Neural cell (in vitro differentiated cells): ENCODE data around the gene POLR2L. TPM values are rescaled to one million over a fixed set of nuclear protein-coding genes. Genes with fewer than 3 reads are reported as not detected.

ENCODE experiments used
- H2AFZ ChIP-seq: fragments of 200-600, 300-800 bp; sonication (generic), shearing (Covaris generic); 2 replicates; pipeline ENCODE4 v1.6.0; 2014; ENCODE audit warnings: low read depth, mild to moderate bottlenecking, antibody characterized with exemption, low read length, moderate library complexity
- H3F3A ChIP-seq: fragments of 200-600 bp; shearing (Covaris generic); 2 replicates; pipeline ENCODE4 v1.6.1; 2016; ENCODE audit warnings: mild to moderate bottlenecking, moderate library complexity, mixed read lengths, antibody characterized with exemption, low read length; ENCODE audit not compliant: insufficient read depth, poor library complexity, severe bottlenecking
- H3K27ac ChIP-seq: fragments of 200-600, 300-800 bp; sonication (generic), shearing (Covaris generic); 2 replicates; pipeline ENCODE4 v1.5.1; 2014; ENCODE audit warnings: mild to moderate bottlenecking, low read length, moderate library complexity
- H3K27me3 ChIP-seq: fragments of 300-800, 200-600 bp; sonication (generic), shearing (Covaris generic); 2 replicates; pipeline ENCODE4 v1.6.0; 2014; ENCODE audit warnings: mild to moderate bottlenecking, low read depth, low read length, moderate library complexity; ENCODE audit not compliant: insufficient read depth
- H3K36me3 ChIP-seq: fragments of 300-800, 200-600 bp; sonication (generic), shearing (Covaris generic); 2 replicates; pipeline ENCODE4 v1.5.1; 2014; ENCODE audit warnings: mild to moderate bottlenecking, antibody characterized with exemption, low read length, moderate library complexity; ENCODE audit not compliant: insufficient read depth
- H3K4me2 ChIP-seq: fragments of 300-800, 200-600 bp; sonication (generic), shearing (Covaris generic); 2 replicates; pipeline ENCODE4 v1.6.0; 2014; ENCODE audit warnings: mild to moderate bottlenecking, low read length
- H3K4me3 ChIP-seq: fragments of 300-800, 200-600 bp; sonication (generic), shearing (Covaris generic); 2 replicates; pipeline ENCODE4 v1.5.1; 2014; ENCODE audit warnings: mild to moderate bottlenecking, low read length, moderate library complexity
- H3K79me2 ChIP-seq: fragments of 200-600 bp; shearing (Covaris generic); replicated peaks from 2 replicates; pipeline ENCODE4 v1.6.0; 2014; ENCODE audit warnings: mild to moderate bottlenecking, low read length, moderate library complexity; ENCODE audit not compliant: insufficient read depth
- H3K9ac ChIP-seq: fragments of 300-800, 200-600 bp; sonication (generic), shearing (Covaris generic); 2 replicates; pipeline ENCODE4 v1.6.1; 2016; ENCODE audit warnings: mild to moderate bottlenecking, low read length, mixed read lengths
- H3K9me2 ChIP-seq: fragments of 200-600 bp; shearing (Covaris generic); 2 replicates; pipeline ENCODE4 v1.6.1; 2016; ENCODE audit warnings: mild to moderate bottlenecking, low read length, mixed read lengths; ENCODE audit not compliant: insufficient read depth
- H3K9me3 ChIP-seq: fragments of 200-600, 300-800 bp; sonication (generic), shearing (Covaris generic); 2 replicates; pipeline ENCODE4 v1.6.1; 2016; ENCODE audit warnings: mild to moderate bottlenecking, mixed run types, low read length, moderate library complexity, mixed read lengths
- H4K20me1 ChIP-seq: fragments of 200-600 bp; shearing (Covaris generic); 2 replicates; pipeline ENCODE4 v1.6.1; 2016; ENCODE audit warnings: mild to moderate bottlenecking, mixed run types; ENCODE audit not compliant: insufficient read depth
- CTCF ChIP-seq: fragments of 450-650 bp; IDR thresholded peaks from 2 replicates; pipeline ENCODE4 v1.5.1; 2014; ENCODE audit warnings: antibody characterized with exemption, mild to moderate bottlenecking, moderate library complexity; ENCODE audit not compliant: poor library complexity, severe bottlenecking
- EP300 ChIP-seq: fragments of 450-650 bp; conservative IDR thresholded peaks from 2 replicates; pipeline ENCODE4 v1.6.1; 2014; ENCODE audit warnings: antibody characterized with exemption, mild to moderate bottlenecking, moderate library complexity; ENCODE audit not compliant: poor library complexity, severe bottlenecking
- EZH2 ChIP-seq: fragments of 200-600, 300-800 bp; shearing (Covaris generic), sonication (generic); IDR thresholded peaks from 2 replicates; pipeline ENCODE4 v1.6.1; 2014; ENCODE audit warnings: antibody characterized with exemption, low read length, borderline replicate concordance, mild to moderate bottlenecking; ENCODE audit not compliant: insufficient read depth, poor library complexity, severe bottlenecking
- MXI1 ChIP-seq: fragments of 450-650 bp; conservative IDR thresholded peaks from 2 replicates; pipeline ENCODE4 v1.6.1; 2014; ENCODE audit warnings: antibody characterized with exemption, mild to moderate bottlenecking; ENCODE audit not compliant: poor library complexity, severe bottlenecking
- POLR2AphosphoS5 ChIP-seq: IDR thresholded peaks from 2 replicates; pipeline ENCODE4 v1.6.1; 2012
- RAD21 ChIP-seq: fragments of 450-650 bp; conservative IDR thresholded peaks from 2 replicates; pipeline ENCODE4 v1.6.1; 2014; ENCODE audit warnings: antibody characterized with exemption, mild to moderate bottlenecking, moderate library complexity
- REST ChIP-seq: IDR thresholded peaks from 2 replicates; pipeline ENCODE4 v1.6.1; 2012; ENCODE audit warnings: borderline replicate concordance
- SMC3 ChIP-seq: fragments of 450-650 bp; conservative IDR thresholded peaks from 2 replicates; pipeline ENCODE4 v1.6.1; 2014; ENCODE audit warnings: antibody characterized with exemption, mild to moderate bottlenecking, moderate library complexity; ENCODE audit not compliant: poor library complexity
- TAF1 ChIP-seq: IDR thresholded peaks from 2 replicates; pipeline ENCODE4 v1.6.1; 2012; ENCODE audit warnings: low read depth
- polyA plus RNA-seq: library from polyadenylated mRNA; depleted of rRNA; stranded (reverse); fragments of >200 nt; gene quantifications from 2 replicates; pipeline ENCODE4 v1.2.3, GENCODE V29; 2014

The POLR2L gene
- polyA plus RNA-seq, 1 donor from 2014 or later, result 62.3 TPM

- Histone ChIP-seq H3K9me3 (no peaks in the 10 kb centered on the region), H2AFZ (no peak overlapping the region), H3K4me2 (no peak overlapping the region), H3K9me2 (no peaks in the 10 kb centered on the region), H3K27ac (no peak overlapping the region), H3F3A (no peaks in the 10 kb centered on the region), H3K36me3 (no peaks in the 10 kb centered on the region), H3K9ac (no peak overlapping the region), H3K79me2 (no peaks in the 10 kb centered on the region), H4K20me1 (no peaks in the 10 kb centered on the region), H3K27me3 (peaks cover 9% of the 10 kb centered on the region), H3K4me3 (no peak overlapping the region)
- no peak for TF ChIP-seq TAF1
- TF ChIP-seq EP300, result no peak
- no peak for TF ChIP-seq POLR2AphosphoS5
- TF ChIP-seq REST, result no peak
- TF ChIP-seq SMC3, result no peak
- TF ChIP-seq EZH2, result no peak
- TF ChIP-seq CTCF, result no peak
- TF ChIP-seq MXI1, result no peak
- no peak for TF ChIP-seq RAD21
Observed at GRCh38 chr11:847876-848275, 5.5 kb upstream of the POLR2L start.

- Histone ChIP-seq H3K4me3 (no peak overlapping the region), H3K27me3 (peaks cover 9% of the 10 kb centered on the region), H3K9me3 (no peaks in the 10 kb centered on the region), H3K9ac (no peak overlapping the region), H3K36me3 (no peaks in the 10 kb centered on the region), H2AFZ (no peak overlapping the region), H3K79me2 (peaks cover 7% of the 10 kb centered on the region), H3F3A (no peaks in the 10 kb centered on the region), H3K4me2 (no peak overlapping the region), H3K27ac (no peak overlapping the region), H4K20me1 (no peaks in the 10 kb centered on the region), H3K9me2 (no peaks in the 10 kb centered on the region)
- TF ChIP-seq TAF1, result no peak
- no peak for TF ChIP-seq EZH2
- TF ChIP-seq POLR2AphosphoS5, result no peak
- no peak for TF ChIP-seq RAD21
- no peak for TF ChIP-seq REST
- TF ChIP-seq SMC3, result no peak
- no peak for TF ChIP-seq CTCF
- no peak for TF ChIP-seq EP300
- TF ChIP-seq MXI1, result no peak
Observed at GRCh38 chr11:846496-847098, 4.3 kb upstream of the POLR2L start.
